ENCODE results near the gene ASPG. TPM values are rescaled to one million over a fixed set of nuclear protein-coding genes. Genes with fewer than 3 reads are reported as not detected.
A peak's percentile ranks its signal among the peaks of the same experiment; 100 is the strongest.

ASPG gene
- total RNA-seq, 2 donors from 2014 or later, result 78.5 to 161 TPM

DNA sequence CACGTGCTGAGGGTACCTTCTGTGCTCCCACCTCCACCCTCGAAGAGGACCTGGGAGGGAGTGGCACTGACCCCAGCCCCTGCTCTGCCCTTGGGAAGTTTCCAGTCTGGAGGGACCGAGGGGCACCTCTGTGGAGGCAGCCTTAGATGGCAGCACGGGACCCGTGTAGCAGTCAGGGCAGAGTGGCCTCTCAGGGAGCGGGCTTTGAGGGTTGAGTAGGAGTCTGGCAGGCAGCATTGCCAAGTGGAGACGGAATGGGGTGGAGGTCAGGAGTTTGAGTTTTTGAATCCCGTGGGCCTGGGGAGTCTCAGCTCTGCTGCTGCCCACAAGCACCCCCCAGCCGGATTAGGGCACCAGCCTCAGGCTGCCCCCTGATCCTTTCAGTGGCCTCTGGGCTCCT is 74.5 kb downstream of the ASPG start:
- Histone ChIP-seq H3K9me3 (no peaks in the 10 kb centered on the region), H3K4me1 (peaks cover 0 to 38% of the 10 kb centered on the region in 2 donors), H3K27me3 (no peaks in the 10 kb centered on the region), H3K4me3 (no peak overlapping the region), H3K27ac (peak overlapping the region in 1 of 2 donors; percentile 71), H3K36me3 (no peaks in the 10 kb centered on the region)
- TF ChIP-seq, protein P1, sequence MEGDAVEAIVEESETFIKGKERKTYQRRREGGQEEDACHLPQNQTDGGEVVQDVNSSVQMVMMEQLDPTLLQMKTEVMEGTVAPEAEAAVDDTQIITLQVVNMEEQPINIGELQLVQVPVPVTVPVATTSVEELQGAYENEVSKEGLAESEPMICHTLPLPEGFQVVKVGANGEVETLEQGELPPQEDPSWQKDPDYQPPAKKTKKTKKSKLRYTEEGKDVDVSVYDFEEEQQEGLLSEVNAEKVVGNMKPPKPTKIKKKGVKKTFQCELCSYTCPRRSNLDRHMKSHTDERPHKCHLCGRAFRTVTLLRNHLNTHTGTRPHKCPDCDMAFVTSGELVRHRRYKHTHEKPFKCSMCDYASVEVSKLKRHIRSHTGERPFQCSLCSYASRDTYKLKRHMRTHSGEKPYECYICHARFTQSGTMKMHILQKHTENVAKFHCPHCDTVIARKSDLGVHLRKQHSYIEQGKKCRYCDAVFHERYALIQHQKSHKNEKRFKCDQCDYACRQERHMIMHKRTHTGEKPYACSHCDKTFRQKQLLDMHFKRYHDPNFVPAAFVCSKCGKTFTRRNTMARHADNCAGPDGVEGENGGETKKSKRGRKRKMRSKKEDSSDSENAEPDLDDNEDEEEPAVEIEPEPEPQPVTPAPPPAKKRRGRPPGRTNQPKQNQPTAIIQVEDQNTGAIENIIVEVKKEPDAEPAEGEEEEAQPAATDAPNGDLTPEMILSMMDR (IDR thresholded peaks at IDR 0.05), result no peak
- DNase-seq (ENCODE audit: low spot score), result no peak

DNA sequence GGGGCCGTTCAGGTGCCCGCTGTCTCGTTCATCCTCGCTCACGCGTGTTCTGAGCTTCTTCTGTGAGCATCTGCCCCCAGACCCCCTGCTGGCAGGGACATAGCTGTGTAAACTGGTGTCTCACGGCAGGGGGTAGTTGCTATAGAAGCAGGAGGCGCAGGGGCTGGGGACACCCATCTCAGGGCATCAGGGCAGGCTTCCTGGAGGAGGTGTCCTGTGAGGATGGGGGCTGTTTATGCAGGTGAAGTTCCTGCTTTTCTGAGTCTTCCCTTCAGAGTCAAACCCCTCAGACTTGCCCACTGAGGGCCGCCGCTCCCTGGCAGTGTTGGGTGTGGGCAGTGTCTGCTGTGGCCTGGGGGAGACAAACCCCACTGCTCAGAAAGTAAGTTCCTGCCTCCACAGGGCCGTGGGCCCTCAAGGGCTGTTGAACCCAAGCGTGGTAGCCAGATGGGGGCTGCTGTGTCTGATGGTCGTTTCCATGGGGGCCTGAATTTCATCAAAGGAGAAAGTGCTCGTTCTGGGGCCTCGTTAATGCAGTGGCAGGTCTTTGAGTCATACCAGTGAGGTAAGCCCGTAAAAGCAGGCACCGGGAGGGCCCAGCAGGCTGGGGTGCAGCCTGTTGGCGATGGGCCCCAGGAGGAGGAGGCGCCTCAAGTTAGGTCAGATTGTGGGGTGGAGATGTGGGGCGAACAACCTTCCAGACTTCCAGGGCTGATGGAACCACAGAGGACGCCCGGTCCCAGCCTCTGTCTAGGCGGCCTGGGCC is 76.3 kb downstream of the ASPG start:
- H3K4me1 ChIP-seq, result peaks cover 0 to 23% of the 10 kb centered on the region in 2 donors
- no peaks in the 10 kb centered on the region for H3K9me3 ChIP-seq
- H3K27ac ChIP-seq, result no peak overlapping the region
- no peaks in the 10 kb centered on the region for H3K27me3 ChIP-seq
- TF ChIP-seq, protein P1 (IDR thresholded peaks at IDR 0.05), result no peak
- DNase-seq (ENCODE audit: low spot score), result no peak
- H3K4me3 ChIP-seq, result no peak overlapping the region
- H3K36me3 ChIP-seq, result no peaks in the 10 kb centered on the region

DNA sequence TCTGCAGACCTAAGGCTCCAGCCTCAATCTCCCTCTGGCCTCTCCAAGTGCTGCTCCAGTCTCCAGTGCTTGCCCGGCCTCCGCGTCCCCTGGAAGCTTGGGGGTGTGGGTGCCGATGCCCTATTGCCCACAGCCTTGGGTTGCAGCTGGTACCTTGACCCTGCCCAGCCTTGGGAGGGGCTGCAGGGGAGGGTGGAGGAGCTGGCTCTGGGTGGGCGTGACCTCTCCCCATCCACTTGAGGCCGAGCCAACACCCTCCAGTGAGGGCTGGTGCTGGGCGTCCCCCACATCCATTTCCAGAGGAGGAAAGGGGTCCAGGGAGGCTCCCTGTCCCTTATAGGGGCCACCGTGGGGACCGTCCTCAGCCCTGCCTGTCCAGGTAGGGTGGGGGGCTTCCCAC is 77.0 kb downstream of the ASPG start:
- Histone ChIP-seq H3K36me3 (no peaks in the 10 kb centered on the region), H3K27me3 (no peaks in the 10 kb centered on the region), H3K4me1 (peaks cover 0 to 19% of the 10 kb centered on the region in 2 donors), H3K4me3 (no peak overlapping the region), H3K27ac (no peak overlapping the region), H3K9me3 (no peaks in the 10 kb centered on the region)
- no peak for DNase-seq (ENCODE audit: low spot score)
- TF ChIP-seq, protein P1 (IDR thresholded peaks at IDR 0.05), result no peak

DNA sequence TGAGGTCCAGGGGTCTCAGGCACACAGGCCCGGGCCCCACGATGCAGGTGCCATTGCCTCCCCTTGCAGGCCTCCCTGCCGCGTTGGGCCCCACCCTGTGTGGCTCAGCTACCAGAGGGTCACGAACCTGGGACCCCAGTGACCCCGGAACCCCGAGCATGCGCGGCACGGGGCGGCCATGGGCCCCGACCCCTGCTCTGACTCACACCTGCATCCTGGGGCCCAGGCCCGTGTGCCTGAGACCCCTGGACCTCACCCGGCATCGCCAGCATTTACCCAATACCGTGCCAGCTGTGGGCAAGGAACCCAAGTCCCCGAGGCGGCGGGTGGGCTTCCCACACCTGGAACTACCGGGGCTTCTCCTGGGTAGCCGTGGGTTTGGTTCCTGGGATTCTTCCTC is 78.0 kb downstream of the ASPG start:
- TF ChIP-seq, protein P1 (IDR thresholded peaks at IDR 0.05), result no peak
- H3K27me3 ChIP-seq, result no peaks in the 10 kb centered on the region

DNA sequence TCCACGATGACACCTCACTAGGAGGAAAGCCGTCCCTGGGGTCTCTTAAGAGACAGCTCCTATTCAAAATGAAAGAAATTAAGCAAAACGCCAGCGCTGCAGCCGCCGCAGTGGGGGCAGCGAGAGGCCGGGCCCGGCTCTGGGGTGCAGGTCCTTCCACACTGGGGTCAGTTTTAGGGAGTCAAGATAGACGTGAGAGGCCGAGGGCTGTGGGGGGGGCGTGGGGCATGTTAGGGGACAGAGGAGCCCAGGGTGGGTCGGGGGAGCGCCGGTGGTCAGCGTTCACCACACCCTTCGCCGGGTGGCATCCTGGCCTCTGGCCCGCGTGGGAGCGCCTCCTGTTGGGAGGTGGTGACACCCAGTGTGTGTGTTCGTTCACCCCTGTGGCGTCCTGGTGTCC is 78.5 kb downstream of the ASPG start:
- Histone ChIP-seq H3K27ac (no peak overlapping the region), H3K4me1 (peaks cover 0 to 9% of the 10 kb centered on the region in 2 donors), H3K36me3 (no peaks in the 10 kb centered on the region), H3K4me3 (no peak overlapping the region), H3K9me3 (no peaks in the 10 kb centered on the region), H3K27me3 (no peaks in the 10 kb centered on the region)
- DNase-seq (ENCODE audit: low spot score), result no peak
- TF ChIP-seq, protein P1 (IDR thresholded peaks at IDR 0.05), result no peak

More for the DNA sequence above, 78.0 kb downstream of the ASPG start:
- Histone ChIP-seq H3K4me1 (peaks cover 0 to 8% of the 10 kb centered on the region in 2 donors), H3K27ac (no peak overlapping the region), H3K9me3 (no peaks in the 10 kb centered on the region), H3K4me3 (no peak overlapping the region), H3K36me3 (no peaks in the 10 kb centered on the region)
- DNase-seq (ENCODE audit: low spot score), result no peak

DNA sequence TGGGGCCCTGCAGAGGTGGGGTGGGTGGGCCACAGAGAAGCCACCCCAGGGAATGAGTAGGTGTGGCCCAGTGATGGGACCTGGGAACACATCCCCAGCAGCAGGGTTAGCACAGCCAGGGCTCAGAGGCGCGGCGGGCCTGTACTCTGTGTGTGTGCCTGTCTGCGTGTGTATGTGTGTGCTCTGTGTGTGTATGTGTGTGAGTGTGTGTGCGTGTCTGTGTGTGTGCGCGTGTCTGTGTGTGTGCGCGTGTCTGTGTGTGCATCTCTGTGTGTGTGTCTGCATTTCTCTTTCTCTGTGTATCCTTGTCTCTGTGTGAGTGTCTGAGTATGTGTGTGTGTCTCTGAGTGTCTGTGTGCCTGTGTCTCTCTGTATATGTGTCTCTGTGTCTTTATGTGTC is 79.0 kb downstream of the ASPG start:
- no peaks in the 10 kb centered on the region for H3K9me3 ChIP-seq
- DNase-seq (ENCODE audit: low spot score), result no peak

More for the DNA sequence above, 79.0 kb downstream of the ASPG start:
- TF ChIP-seq, protein P1 (IDR thresholded peaks at IDR 0.05), result no peak
- H3K4me3 ChIP-seq, result no peak overlapping the region
- no peaks in the 10 kb centered on the region for H3K36me3 ChIP-seq
- H3K27ac ChIP-seq, result no peak overlapping the region
- peaks cover 0 to 8% of the 10 kb centered on the region in 2 donors for H3K4me1 ChIP-seq
- no peaks in the 10 kb centered on the region for H3K27me3 ChIP-seq
